Measurements from ENCODE around the gene ZNF644.

The ZNF644 gene

DNA sequence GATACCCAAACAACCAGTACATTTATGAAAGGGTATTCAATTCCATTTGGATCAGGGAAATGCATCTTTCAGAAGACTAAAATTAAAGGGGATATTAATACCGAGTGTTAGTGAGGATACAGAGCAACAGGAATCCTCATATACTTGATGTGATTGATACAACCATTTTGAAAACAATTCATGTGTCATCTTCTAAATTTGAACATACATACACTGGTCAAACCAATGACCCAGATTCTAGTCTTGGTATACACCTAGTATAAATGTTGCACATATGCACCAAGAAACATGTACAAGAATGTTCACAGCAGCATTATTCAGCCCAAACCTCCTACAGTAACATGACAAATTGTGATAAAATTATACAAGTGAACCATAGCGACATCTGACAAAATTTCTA, 58.6 kb downstream of the ZNF644 start:
- Histone ChIP-seq H3K9ac (no peak overlapping the region), H3K79me2 (ENCODE audit: insufficient read depth, low read depth) (peaks cover 12% of the 10 kb centered on the region; the same call in 1 of the 2 replicates), H4K20me1 (ENCODE audit: insufficient read depth) (peaks cover 27% of the 10 kb centered on the region), H3K27ac (no peak overlapping the region), H3K4me3 (IDR thresholded peaks at IDR 0.05; ENCODE audit: insufficient read depth, low read depth, low read length) (no peak overlapping the region), H3K4me1 (ENCODE audit: low read depth, poor library complexity, severe bottlenecking) (peaks cover 11% of the 10 kb centered on the region), H3K36me3 (ENCODE audit: insufficient read depth) (no peaks in the 10 kb centered on the region), H2AFZ (ENCODE audit: low read depth) (no peak overlapping the region), H3K27me3 (ENCODE audit: insufficient read depth, low read depth) (no peaks in the 10 kb centered on the region), H3K4me2 (no peak overlapping the region)
- TF ChIP-seq, protein P1, sequence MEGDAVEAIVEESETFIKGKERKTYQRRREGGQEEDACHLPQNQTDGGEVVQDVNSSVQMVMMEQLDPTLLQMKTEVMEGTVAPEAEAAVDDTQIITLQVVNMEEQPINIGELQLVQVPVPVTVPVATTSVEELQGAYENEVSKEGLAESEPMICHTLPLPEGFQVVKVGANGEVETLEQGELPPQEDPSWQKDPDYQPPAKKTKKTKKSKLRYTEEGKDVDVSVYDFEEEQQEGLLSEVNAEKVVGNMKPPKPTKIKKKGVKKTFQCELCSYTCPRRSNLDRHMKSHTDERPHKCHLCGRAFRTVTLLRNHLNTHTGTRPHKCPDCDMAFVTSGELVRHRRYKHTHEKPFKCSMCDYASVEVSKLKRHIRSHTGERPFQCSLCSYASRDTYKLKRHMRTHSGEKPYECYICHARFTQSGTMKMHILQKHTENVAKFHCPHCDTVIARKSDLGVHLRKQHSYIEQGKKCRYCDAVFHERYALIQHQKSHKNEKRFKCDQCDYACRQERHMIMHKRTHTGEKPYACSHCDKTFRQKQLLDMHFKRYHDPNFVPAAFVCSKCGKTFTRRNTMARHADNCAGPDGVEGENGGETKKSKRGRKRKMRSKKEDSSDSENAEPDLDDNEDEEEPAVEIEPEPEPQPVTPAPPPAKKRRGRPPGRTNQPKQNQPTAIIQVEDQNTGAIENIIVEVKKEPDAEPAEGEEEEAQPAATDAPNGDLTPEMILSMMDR (conservative IDR thresholded peaks at IDR 0.05; ENCODE audit: low read depth, low read length), result no peak

DNA sequence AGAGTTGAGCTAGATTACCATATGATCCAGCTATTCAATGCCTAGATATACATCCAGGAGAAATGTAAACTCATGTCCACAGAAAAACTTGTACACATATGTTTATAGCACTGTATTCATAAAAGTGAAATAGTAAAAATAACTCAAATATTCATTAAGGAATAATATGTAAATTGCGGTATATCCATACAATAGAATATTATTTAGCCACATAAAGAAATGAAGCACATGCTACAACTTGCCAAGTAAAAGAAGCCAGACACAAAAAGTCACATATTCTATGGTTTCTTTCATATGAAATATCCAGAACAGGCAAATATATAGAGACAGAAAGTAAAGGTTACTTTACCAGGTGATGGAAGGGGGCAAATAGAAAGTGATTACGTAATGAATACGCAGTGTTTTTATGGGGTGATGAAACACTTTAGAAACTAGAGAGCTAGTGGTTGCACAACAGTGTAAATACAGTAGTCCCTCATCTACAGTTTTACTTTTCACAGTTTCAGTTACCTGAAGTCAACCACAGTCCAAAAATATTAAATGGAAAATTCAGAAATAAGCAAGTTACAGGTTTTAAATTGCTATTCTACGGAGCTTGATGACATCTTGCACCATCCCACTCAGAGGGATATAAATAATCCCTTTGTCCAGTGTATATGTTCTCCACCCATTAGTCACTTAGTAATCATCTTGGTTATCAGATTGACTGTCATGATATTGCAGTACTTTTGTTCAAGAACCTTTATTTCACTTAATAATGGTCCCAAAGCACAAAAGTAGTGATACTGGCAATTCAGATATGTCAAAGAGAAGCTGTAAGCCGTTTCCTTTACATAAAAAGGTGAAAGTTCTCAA, 62.3 kb downstream of the ZNF644 start:
- H2AFZ ChIP-seq (ENCODE audit: low read depth), result no peak overlapping the region
- H3K4me3 ChIP-seq (IDR thresholded peaks at IDR 0.05; ENCODE audit: insufficient read depth, low read depth, low read length), result no peak overlapping the region
- H3K36me3 ChIP-seq (ENCODE audit: insufficient read depth), result no peaks in the 10 kb centered on the region
- no peaks in the 10 kb centered on the region for H3K27me3 ChIP-seq (ENCODE audit: insufficient read depth, low read depth)
- H3K27ac ChIP-seq, result no peak overlapping the region
- H3K4me2 ChIP-seq, result no peak overlapping the region
- H4K20me1 ChIP-seq (ENCODE audit: insufficient read depth), result peaks cover 23% of the 10 kb centered on the region
- peaks cover 37% of the 10 kb centered on the region for H3K79me2 ChIP-seq (ENCODE audit: insufficient read depth, low read depth)
- H3K4me1 ChIP-seq (ENCODE audit: low read depth, poor library complexity, severe bottlenecking), result peaks cover 26% of the 10 kb centered on the region
- TF ChIP-seq, protein P1 (conservative IDR thresholded peaks at IDR 0.05; ENCODE audit: low read depth, low read length), result no peak
- no peak overlapping the region for H3K9ac ChIP-seq

DNA sequence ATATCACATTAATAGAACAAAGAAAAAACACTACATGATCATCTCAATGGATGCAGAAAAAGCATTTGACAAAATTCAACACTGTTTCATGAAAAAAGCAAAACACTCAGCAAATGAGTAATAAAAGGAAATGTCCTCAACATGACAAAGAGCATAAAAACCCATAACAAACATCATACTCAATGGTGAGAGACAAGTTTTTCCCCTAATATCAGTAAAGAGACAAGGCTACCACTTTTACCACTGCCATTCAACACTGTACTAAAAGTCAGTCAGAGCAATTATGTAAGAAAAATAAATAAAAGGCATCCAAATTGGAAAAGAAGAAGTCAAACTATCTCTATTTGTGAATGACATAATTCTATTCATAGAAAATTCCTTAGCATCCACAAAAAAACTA, 64.3 kb downstream of the ZNF644 start:
- no peak overlapping the region for H3K4me2 ChIP-seq
- no peaks in the 10 kb centered on the region for H3K27me3 ChIP-seq (ENCODE audit: insufficient read depth, low read depth)
- H3K36me3 ChIP-seq (ENCODE audit: insufficient read depth), result no peaks in the 10 kb centered on the region
- H3K27ac ChIP-seq, result no peak overlapping the region
- peaks cover 20% of the 10 kb centered on the region for H4K20me1 ChIP-seq (ENCODE audit: insufficient read depth)
- H3K9ac ChIP-seq, result no peak overlapping the region
- H3K4me3 ChIP-seq (IDR thresholded peaks at IDR 0.05; ENCODE audit: insufficient read depth, low read depth, low read length), result no peak overlapping the region
- TF ChIP-seq, protein P1 (conservative IDR thresholded peaks at IDR 0.05; ENCODE audit: low read depth, low read length), result no peak
- no peak overlapping the region for H2AFZ ChIP-seq (ENCODE audit: low read depth)
- H3K79me2 ChIP-seq (ENCODE audit: insufficient read depth, low read depth), result peaks cover 47% of the 10 kb centered on the region
- H3K4me1 ChIP-seq (ENCODE audit: low read depth, poor library complexity, severe bottlenecking), result peaks cover 26% of the 10 kb centered on the region

DNA sequence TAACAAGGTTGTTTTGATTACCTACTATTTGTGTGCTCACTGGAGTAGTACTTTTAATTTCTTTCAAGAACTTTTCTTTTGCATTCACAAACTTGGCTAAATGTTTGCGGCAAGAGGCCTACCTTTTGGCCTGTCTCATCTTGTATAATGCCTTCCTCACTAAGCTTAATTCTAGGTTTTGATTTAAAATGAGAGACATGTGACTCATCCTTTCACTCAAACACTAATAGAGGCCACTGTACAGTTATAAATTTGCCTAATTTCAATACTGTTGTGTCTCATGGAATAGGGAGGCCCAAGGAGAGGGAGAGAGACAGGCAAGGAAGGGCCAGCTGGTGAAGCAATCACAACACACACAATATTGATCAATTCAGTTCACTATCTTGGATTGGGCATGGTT, 66.1 kb downstream of the ZNF644 start:
- Histone ChIP-seq H3K4me3 (IDR thresholded peaks at IDR 0.05; ENCODE audit: insufficient read depth, low read depth, low read length) (no peak overlapping the region), H3K79me2 (ENCODE audit: insufficient read depth, low read depth) (peaks cover 56% of the 10 kb centered on the region)
- TF ChIP-seq, protein P1 (conservative IDR thresholded peaks at IDR 0.05; ENCODE audit: low read depth, low read length), result no peak

More for the DNA sequence above, 66.1 kb downstream of the ZNF644 start:
- Histone ChIP-seq H3K9ac (no peak overlapping the region), H3K27me3 (ENCODE audit: insufficient read depth, low read depth) (no peaks in the 10 kb centered on the region), H3K4me2 (no peak overlapping the region), H2AFZ (ENCODE audit: low read depth) (no peak overlapping the region), H4K20me1 (ENCODE audit: insufficient read depth) (peaks cover 18% of the 10 kb centered on the region), H3K27ac (no peak overlapping the region), H3K36me3 (ENCODE audit: insufficient read depth) (no peaks in the 10 kb centered on the region), H3K4me1 (ENCODE audit: low read depth, poor library complexity, severe bottlenecking) (peaks cover 26% of the 10 kb centered on the region)

Measured in KMS-11 (cell line).